ENCODE measurements around the gene WDR5. TPM values are rescaled to one million over a fixed set of nuclear protein-coding genes. Genes with fewer than 3 reads are reported as not detected.

Gene WDR5
- total and polyA plus RNA-seq, 2 experiments from 2014 or later: 37.0 to 56.6 TPM

- TF ChIP-seq ZNF462 (CRISPR knock-in tag; IDR thresholded peaks at IDR 0.05) (no peak), EZH2phosphoT487 (IDR thresholded peaks at IDR 0.05; ENCODE audit: unreplicated experiment) (no peak), CREB1 (CRISPR knock-in tag; IDR thresholded peaks at IDR 0.05; ENCODE audit: low read depth) (no peak), NANOG (IDR thresholded peaks at IDR 0.05; ENCODE audit: borderline replicate concordance) (no peak), REST (IDR thresholded peaks at IDR 0.05; ENCODE audit: unreplicated experiment) (no peak), JUNB (IDR thresholded peaks at IDR 0.05; ENCODE audit: unreplicated experiment) (no peak), STAT1 (IDR thresholded peaks at IDR 0.05; ENCODE audit: unreplicated experiment) (no peak), ETS1 (IDR thresholded peaks at IDR 0.05) (no peak), POLR2AphosphoS5 (IDR thresholded peaks at IDR 0.05; ENCODE audit: low read depth) (no peak), ZNF331 (CRISPR knock-in tag; IDR thresholded peaks at IDR 0.05; ENCODE audit: low read depth) (no peak), ZNF114 (CRISPR knock-in tag; IDR thresholded peaks at IDR 0.05) (no peak)
Measured at GRCh38 chr9:134198791-134199190, 62.9 kb downstream of the WDR5 start (continued).
